Activated CD4-positive, alpha-beta T cell treated with anti-CD3 and anti-CD28 coated beads, Interleukin-10, Interleukin-2, amounts not matched to agents 100 ng/mL and 50 ng/mL, durations not matched to agents 16 hours and 8 hours (primary cell): ENCODE results near the gene ACBD6.

ENCODE experiments used
- DNase-seq: peaks from one replicate; pipeline ENCODE4 v3.0.0-alpha.2; 2020

ACBD6 gene

DNA sequence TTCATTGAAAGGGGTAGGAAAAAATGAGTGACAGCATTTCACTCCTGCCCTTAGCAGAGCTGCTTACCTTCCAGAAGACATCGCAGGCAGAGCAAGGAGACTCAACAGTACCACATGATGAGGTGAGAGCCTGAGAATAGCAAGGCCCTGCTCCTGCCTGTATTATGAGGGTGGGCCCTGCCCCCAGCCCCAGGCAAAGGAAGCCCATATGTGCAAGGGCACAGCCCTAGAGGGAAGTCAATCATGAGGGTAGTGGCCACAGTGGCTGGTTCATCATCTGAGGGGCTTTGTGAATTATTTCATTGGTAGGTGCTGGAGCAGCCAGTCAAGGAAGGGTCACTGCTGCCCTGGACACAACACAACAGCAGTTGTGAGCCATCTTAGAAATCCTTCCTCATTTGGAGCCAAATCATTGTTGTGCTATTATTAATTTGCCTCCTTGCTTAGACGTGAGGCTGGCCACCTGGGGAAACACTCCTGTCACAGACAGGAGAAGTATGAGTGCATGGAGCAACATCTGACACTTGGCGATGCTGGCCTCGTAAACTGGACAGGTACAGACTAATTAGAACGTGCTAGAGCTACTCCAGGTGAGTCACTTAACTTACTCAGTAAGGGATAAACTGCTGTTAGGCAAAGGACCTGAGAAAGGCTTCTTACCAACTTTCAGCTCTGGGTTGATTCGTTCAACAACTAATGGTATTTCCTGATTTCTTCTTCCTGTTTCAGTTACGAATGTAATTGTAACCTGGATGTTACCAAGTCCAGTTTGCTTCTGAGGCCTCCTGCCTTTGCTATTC is 22.7 kb upstream of the ACBD6 start:
- DNase-seq: no peak

DNA sequence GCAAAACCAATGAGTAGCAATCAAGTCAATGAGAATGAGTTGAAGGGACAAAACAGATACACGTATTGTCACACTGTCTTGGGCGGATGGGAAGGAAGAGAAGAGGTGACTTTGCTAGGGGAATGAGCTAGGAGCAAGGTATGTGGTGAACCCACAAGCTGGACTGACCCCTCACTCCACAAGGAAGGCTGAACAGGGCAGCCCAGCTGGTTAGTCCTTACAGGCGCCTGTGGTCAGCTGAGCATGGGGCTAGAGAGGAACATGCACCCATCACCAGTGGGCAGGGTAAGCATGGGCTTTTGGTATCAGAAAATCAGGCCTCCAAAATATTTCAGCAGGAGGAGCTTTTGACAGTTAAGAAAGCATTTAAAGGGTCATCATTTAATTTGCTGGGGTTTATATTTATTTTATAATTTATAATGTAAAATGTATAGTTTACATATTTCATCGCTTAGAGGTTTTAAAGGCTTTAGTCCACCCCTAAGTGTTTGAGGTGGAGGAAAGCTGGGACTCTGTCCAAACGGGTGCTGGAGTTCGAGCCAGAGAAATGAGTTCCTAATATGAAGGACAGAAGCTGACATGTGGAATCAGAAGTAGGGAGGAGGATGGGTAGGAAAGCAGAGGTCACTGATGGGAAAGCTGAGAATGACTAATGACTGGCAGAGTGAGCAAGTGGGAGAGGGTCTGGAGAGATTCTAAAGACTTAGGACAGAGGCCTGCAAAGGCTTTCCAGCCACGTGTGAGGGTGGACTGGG is 22.0 kb upstream of the ACBD6 start:
- no peak for DNase-seq

DNA sequence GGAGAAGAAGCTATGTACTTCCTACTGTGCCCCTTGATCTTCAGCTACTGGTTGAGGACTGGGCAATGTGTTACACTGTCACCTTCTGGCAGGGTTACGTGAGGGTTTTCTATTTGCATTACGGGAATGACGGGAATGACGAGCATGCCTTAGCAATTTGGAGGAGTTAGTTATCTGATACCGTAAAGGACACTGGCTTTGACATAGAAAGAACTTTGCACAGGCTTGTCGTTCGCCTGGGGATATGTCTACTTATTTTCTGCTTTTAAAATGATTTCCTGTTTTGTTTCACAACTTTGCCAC is 19.8 kb upstream of the ACBD6 start:
- DNase-seq: no peak

DNA sequence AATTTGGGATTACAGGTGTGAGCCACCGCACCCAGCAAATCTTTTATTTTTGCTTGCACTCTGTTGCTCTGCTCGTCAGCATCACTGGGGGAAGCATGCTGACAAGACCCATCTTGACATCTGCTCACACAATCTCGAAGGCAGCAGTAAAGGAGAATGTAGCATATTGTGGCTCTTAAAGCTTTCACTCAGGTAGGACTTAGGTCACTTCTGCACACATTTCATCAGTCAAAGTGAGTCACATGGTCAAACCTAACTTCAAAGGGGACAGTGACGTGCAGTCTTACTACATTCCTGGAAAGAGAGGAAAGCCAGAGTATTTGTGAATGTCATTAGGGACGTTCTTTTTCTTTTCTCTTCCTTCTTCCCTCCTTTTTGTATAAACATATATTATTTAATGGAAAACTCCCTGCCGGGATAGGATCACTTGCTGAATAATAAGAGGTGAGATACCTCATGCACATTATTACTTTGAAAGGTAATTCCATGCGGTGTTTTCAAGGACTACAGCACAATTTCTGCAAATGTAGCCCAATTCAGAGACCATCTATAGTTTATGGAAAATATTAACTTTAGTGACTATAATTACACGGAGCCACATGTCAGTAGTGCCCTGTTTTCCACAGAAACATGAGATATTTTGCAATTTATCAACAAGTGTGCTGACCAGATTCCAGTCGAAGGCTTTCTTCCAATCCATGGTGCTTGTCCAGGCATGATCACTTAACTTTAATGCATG is 19.3 kb upstream of the ACBD6 start:
- DNase-seq: no peak

GRCh38 chr1:180519846-180520245 is 17.5 kb upstream of the ACBD6 start:
- no peak for DNase-seq

- peak; percentile 75 for DNase-seq
These were observed 13.5 kb upstream of the ACBD6 start for GRCh38 chr1:180515857-180516388.

- no peak for DNase-seq
These were observed 13.0 kb upstream of the ACBD6 start for GRCh38 chr1:180515364-180515763.

- no peak for DNase-seq
These were observed 11.2 kb upstream of the ACBD6 start for GRCh38 chr1:180513531-180513930.

GRCh38 chr1:180510882-180511281 is 8.5 kb upstream of the ACBD6 start:
- no peak for DNase-seq

- DNase-seq: no peak
These were observed 6.3 kb upstream of the ACBD6 start for GRCh38 chr1:180508725-180509097.

DNA sequence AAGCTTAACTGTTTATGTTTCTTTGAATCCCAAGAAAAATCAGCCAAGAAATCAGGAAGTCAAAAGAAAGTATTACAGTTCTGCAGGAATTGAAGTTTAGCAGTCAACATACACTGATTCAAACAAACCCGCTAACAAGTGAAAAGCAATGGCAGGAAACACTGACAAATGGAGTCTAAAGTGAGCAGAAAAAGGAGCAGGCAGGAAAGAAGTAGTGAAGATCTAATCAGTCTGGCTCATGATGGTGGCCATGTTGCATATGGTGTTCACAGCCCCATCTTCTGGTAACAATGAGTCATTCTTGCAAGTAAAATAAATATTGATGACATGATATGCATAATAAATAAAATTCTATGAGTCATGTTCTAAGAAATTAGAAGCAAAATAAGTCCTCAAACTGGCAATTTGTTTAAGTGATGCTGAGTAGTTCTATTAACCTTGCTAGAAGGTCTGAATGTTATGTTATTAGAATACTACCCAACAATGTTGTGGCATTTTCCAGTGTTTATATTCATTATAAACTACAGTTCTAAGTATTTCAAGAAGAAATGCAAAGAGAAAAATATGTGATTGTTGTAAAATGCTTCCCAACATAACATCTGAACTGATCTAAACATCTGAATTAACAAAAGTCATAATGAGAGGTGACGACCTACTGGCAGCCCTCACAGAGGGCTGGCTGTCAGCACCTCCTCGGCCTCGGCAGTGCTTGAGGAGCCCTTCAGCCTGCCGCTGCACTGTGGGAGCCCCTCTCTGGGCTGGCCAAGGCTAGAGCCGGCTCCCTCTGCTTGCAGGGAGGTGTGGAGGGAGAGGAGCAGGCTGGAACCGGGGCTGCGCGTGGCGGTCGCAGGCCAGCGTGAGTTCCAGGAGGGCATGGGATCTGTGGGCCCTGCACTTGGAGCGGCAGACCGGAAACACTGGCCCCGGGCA is 5.7 kb upstream of the ACBD6 start:
- DNase-seq: peak; percentile 21

- no peak for DNase-seq
These were observed 3.5 kb upstream of the ACBD6 start for GRCh38 chr1:180505732-180506335.

DNA sequence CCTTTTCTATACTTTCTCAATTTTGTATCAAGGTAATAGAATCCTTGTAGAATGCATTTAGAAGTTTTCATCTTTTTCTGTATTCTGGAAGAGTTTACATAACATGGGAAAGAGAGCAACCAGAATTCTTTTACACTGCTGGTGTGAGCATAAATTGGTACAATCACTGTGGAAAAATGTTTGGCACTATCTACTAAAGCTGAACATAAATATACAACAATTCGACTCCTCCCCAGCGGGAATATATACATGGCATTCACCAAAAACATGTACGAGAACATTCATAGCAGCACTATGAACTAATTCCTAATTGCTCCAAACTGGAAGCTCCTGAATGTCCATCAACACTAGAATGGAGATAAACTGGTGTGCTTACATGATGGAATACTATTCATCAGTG is 1.8 kb upstream of the ACBD6 start:
- no peak for DNase-seq

- no peak for DNase-seq
These were observed 994 bp upstream of the ACBD6 start for GRCh38 chr1:180503280-180503862.

DNA sequence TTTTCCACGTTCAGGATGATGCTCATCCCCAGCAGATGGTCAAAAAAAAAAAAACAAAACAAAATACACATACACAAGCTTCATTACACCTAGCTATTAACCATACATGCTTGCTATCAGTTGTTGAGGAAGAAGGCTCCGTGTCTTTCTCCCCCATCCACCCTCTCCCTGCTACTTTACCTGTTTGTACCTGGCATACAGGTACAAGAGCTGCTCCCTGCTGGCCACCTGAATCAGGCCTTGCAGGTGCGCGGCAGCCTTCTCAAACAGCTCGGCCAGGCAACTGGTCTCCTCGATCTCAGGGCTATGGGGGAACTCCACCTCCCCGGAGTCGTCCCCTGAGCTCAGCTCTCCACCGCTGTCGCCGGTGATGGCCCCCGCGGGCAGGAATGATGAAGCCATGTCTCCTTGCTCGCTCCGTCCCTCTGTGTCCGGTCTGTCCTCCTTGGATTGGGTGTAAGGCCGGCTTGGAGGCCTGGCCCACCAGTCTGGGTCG is 464 bp downstream of the ACBD6 start:
- DNase-seq: no peak

GRCh38 chr1:180500689-180501088 is 1.7 kb downstream of the ACBD6 start:
- no peak for DNase-seq

DNA sequence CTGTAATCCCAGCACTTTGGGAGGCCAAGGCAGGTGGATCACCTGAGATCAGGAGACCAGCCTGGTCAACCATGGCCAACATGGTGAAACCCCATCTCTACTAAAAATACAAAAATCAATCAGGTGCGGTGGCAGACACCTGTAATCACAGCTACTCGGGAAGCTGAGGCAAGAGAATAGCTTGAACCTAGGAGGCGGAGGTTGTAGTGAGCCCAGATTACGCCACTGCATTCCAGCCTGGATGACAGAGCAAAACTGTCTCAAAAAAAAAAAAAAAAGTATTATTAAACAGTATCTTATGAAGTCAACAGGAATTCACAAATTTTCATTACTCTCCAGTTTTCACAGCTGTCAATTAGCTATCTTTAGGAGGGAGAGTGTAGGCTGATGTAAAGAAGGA is 3.8 kb downstream of the ACBD6 start:
- DNase-seq: no peak

DNA sequence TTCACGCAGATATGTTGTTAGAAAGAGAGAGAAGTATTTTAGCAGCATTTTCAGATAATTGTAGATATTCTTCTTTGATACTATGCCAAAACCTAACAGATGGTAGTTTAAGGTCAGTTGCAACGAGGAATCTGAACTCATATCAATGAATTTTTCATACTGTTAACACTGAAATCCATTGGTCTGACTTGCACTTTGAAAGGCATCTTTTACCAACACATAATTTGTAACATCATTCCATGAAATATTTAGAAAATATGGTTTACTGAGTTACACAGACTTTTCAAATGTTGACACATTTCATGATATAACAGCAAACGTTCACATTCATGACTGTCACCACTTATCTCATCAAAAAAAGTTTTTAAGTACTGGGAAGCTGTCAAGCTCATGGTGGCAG is 4.6 kb downstream of the ACBD6 start:
- DNase-seq: no peak

GRCh38 chr1:180494370-180494769 is 8.0 kb downstream of the ACBD6 start:
- no peak for DNase-seq

GRCh38 chr1:180489976-180490375 is 12.4 kb downstream of the ACBD6 start:
- no peak for DNase-seq

DNA sequence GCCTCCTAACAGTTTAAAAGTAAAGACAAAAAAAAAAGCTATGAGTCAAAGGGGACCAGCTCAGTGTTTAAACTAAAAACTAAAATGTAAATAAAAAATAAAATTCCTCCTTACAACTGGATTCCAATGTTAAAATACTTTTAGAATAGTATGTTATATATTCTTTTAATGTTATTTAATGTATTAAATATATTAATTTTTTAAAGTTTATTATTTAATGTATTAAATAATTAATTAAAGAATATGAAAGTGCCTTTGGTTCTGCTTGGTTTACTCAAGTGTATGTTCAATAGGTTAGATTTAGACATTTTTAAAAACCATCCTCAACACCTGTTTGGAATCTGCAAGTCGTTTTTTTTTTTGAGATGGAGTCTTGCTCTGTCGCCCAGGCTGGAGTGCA is 13.1 kb downstream of the ACBD6 start:
- DNase-seq: no peak

- DNase-seq: no peak
These were observed 13.7 kb downstream of the ACBD6 start for GRCh38 chr1:180488661-180489060.
